ENCODE results near the gene MIS12.

The MIS12 gene

DNA sequence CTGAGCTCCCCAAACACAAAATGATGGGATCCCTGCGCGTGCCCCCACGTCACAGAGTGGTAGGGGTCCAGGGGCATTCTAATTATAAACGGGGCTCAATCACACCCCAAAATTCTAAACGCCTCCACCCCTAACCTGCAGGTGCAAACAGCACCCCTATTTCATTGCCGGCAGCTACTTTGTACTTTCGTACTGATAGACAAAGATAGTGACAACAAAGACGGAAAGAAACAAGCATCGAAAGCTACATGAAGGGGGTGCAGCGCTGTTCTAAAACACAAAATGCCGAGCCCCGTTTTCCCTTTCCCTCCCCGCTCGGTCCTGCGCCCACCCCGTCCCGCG, 13.9 kb downstream of the MIS12 start:
- no peak for DNase-seq (ENCODE audit: low spot score)

DNA sequence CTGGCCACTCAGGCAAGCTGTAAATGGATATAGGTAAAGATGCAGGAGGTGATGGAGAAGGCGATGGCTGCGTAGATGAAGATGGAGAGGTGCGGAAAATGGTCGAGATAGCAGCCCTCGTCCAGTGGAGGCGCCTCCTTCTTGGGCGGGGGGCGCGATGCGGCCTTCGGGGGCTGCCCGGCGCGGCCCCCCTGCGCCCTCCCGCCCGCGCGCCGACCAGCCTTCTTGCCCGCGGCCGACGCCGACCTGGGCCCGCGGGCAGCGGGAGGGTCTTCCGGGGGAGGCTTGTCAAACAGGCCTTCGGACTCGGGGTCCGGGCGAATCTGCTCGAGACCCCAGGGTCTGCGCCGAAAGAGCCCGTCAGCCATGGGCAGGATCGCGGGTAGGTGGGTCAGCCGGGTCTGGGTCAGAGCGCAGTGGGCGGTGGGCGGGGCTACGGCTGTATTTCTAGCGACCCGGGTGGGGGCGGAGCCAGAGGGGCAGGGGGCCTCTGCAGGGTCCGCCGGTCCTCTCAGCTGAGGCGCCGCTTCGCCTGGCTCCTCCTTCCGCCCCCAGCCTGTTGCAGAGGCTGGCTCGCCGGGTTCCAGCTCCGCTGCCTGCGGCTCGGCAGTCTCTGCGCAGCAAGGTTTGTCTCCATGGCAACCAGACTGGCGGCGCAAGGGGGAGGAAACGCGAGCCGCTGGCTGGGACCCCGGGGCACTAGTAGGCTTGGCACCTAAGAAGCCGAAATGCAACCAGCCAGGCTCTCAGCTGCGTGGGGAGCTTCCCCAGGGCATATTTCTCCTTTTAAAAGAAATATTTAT, 14.4 kb downstream of the MIS12 start:
- no peak for DNase-seq (ENCODE audit: low spot score)

DNA sequence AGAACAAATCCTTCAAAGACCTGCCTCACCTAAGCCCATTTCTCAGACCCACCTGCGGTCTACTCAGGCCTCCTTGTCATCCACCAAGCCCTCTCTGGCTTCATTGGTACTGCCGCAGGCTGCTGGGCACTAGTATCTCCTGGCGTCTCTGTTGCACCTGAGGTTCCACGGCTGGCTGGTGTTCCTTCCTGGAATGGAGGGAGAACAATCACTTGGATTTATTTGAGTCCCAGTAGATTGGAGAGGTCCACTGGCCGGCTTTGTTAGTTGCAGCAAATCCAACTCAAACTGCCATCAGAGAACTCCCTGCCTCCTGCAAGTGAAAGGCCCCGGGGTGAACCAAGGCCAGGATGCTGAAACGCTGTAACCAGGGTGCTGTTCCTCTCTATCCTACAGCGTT, 15.3 kb downstream of the MIS12 start:
- DNase-seq (ENCODE audit: low spot score), result no peak

DNA sequence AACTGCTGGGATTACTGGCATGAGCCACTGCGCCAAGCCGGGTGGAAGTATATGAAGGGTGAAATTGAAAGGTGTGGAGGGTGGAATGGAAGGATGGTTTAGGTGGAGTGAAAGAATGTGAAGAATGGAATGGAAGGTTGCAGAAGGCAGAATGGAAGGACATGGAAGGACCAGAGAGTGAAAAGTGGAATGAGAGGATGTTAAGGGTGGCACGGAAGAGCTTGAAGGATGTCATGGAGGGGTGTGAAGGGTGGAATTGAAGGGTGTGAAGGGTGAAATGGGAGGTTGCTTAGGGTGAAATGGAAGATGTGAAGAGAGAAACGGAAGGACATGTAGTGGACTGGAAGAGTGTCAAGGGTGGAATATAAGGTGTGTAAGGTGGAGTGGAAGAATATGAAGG, 16.2 kb downstream of the MIS12 start:
- no peak for DNase-seq (ENCODE audit: low spot score)

DNA sequence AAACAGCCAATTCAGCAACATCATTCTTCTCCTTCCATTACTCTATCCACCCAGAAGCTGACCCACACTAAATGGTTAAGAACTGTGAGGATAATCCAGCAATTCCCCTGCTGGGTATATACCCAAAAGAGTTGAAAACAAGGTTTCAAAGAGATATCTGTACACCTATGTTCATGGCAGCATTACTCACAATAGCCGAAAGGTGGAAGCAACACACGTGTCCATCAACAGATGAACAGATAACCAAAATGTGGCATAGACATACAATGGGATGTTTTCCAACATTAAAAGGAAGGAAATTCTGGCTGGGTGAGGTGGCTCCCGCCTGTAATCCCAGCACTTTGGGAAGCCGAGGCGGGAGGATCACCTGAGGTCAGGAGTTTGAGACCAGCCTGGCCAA, 19.9 kb downstream of the MIS12 start:
- DNase-seq (ENCODE audit: low spot score), result no peak

DNA sequence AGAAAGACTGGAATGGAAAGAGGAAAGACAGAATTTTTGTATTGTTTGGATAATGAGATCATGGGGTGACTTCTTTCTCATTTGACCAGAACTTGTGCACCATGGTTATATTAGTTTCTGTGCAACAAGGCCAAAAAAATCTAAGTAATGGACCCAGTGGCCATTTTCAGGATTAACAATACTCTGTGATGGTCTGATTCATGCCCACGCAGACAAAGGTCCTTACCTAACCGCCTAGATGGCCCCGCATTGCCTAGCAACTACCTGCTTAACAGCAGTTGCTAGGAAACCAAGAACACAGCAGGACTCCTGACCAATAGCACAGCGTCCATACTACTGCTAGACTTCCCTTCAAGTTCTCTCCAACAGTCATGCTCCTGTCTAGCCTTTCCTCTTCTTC, 22.4 kb downstream of the MIS12 start:
- no peak for DNase-seq (ENCODE audit: low spot score)

DNA sequence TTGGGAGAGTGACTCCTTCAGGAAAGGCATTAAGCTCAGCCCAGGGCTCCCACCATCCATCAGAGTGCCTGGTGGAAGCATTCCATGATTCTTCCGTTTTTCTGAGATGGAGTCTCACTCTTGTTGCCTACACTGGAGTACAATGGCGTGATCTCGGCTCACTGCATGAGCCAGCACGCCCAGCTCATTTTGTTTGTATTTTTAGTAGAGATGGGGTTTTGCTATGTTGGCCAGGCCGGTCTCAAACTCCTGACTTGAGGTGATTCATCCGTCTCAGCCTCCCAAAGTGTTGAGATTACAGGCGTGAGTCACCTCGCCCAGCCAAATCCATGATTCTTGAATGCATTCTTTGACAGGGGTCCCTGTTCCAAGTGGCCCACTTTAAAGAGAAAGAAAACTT, 23.1 kb downstream of the MIS12 start:
- DNase-seq (ENCODE audit: low spot score), result no peak

DNA sequence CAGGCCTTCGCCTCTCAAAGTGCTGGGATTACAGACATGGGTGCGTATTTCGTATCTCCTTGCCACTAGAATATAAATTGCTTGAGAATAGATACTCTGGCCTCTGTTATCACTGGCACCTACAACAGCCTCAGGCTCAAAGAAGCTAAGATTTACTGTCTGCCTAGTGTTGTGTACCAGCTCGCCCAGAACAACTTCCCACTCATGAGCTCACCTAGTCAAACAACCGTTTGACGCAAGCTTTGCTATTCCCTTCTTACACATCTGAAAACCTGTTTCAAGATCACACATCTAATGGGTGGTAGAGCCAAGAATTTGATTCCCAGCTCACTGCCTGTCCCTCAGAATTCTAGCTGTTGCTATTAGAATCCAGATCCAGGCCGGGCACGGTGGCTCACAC, 24.4 kb downstream of the MIS12 start:
- DNase-seq (ENCODE audit: low spot score), result no peak

DNA sequence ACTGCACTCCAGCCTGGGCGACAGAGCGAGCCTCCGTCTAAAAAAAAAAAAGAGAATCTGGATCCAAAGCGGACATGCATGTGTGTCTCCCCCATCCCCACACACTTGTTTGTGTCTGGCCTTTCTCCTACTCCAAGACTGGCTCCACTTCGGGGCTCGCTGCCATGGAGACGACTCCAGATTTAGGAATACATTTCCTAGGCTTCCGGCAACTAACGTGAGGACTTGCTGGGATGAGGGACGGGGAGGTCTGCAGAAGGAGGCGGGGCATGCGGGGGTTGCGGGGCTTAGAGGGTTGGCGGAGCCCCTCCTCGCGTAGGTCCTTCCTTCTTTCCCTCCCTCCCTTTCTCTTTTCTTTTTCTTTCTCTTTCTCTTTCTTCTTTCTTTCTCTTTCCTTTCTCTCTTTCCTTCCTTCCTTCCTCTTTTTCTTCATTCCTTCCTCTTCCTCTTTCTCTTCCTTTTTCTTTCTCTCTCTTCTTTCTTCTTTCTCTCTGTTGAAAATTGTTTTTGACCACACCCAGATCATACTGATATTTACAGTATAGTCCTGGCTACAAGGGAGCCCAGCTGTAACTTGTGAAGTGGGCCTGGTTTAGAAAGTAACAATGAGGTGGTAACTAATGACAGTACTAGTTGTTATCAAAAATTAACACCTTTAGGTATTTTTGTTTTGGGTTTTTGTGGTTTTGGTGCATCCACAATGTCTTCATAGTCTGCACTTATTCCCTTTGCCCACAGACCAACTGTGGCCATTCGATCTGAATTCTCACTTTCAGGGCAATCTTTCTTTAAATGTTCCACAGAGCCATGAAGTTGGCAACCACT, 25.2 kb downstream of the MIS12 start:
- DNase-seq (ENCODE audit: low spot score), result no peak

DNA sequence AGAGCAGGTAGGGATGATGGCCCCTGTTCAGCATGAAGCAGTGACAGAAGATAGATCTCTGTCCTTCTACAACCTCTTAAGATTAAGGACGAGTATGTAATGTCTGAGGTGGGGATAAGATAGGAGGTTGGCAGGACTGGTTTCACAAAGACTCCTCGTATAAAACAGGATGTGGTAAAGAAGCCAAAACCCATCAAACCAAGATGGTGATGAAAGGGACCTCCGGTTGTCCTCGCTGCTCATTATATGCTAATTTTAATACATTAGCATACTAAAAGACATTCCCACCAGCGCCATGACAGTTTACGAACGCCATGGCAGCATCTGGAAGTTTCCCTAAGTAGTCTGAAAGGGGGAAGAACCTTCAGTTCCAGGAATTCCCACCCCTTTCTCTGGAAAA, 27.3 kb downstream of the MIS12 start:
- DNase-seq (ENCODE audit: low spot score), result no peak

DNA sequence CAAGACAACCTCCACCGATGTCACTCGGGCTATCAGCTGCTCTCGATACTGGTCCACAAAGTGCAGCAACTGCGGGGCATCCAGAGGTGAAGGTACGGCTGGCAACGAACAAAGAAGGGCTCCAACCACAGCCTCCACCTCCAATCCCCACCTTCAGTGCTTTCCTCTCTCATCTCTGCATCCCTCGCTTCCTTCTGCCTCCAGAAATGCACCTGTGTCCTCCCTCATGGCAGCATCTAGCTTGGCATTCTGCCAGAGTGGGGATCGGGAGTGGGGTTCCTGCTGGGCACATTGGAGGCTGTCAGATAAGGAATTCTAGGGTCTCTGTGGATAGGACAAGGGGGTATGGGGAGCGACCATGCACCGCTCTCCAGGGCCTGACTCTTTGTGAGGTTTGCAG, 28.6 kb downstream of the MIS12 start:
- DNase-seq (ENCODE audit: low spot score), result no peak

DNA sequence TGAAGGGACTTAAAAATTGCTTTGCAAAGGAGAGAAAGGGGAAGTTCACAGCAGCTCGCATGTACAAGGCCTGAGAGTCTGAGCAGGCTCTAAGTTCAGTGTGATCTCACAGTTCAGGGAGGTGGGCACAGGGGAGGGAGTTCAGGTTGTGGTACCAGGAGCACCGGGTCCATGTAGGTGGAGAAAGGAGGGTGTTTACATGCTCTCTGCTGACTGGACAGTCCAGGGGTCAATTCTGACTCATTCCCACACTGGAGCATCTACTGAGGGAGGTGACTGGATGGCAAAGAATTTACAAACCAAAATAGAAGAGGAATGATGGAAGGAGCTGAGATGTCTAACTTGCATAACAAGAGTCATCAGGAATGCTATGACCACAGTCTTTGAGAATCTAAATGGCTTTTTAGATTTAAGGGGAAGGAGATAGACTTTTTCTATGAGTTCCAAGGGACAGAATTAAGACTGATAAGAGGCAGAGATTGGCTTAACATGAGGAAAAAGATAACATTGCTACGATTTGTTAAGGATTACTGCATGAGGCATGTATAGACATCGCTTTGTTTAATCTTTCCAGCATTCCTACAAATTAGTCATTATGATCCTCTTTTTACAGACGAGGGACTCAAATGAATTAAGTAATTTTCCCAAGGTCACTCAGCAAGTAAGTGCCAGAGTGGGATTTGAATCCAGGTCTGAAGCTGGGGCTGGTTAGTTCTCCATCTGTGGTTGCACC, 29.9 kb downstream of the MIS12 start:
- DNase-seq (ENCODE audit: low spot score), result no peak

DNA sequence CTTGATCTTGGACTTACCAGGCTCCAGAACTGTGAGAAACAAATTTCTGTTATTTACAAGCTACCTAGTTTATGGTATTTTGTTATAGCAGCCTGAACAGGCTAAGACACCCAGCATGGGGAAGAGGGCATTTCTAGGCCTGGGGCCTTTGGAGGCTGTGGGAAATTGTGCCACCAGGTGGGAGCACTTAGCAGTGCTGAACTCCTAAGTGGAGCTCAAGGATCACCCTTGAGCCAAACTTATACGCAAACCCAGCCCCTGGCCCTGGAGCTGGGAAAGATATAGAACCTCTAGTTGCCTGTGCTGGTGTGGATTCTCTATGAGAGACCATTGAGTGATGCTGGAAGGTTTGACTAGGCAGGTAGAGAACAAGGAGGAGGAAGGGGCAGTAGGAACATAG, 36.1 kb downstream of the MIS12 start:
- DNase-seq (ENCODE audit: low spot score), result no peak

DNA sequence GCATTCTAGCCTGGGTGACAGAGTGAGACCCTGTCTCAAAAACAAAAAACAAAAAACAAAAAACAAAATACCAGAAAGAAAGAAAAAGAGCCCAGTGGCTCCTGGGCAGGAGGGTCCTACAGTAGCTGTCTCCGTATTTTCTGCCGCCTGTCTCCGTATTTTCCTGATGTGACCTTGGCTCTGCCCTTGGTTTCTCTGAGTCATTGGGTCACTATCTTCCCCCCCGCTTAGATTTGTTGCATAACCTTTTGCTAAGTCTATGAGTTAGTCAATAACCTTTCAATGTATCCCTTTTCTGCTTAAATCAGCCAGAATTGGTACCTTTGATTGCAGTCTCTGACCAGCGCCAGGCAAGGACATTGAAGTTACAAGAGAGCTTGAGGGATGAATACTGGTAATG, 36.9 kb downstream of the MIS12 start:
- no peak for DNase-seq (ENCODE audit: low spot score)

DNA sequence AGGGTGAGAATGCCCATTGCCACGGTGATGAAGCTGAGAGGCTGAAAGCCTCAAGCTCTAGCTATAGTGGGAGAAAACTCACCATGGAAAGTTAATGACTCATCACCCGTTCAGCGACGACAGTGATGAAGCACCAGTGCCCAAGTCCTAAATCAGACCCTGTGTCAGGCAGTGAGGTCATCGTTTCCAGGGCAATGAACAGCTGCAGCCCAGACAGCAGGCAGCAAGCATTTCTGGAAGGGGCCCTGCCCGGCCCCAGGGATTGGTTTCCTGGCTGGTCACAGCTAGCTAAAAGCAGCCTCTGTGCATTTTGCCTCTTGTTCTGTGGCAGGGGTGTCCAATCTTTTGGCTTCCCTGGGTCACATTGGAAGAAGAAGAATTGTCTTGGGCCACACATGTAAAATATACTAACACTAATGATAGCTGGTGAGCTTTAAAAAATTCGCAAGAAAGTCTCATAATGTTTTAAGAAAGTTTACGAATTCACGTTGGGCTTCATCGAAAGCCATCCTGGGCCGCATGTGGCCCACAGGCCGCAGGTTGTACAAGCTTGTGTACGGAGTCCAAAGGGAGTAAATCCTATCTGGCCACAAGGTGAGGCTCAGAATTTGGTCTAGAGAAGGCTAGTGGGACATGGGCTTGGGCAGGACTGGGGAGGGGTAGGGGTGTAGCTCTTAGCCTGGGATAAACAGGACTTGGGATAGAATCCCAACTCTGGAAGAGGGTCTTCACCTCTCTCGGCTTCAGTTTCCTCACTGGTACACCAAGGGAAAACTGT, 40.6 kb downstream of the MIS12 start:
- no peak for DNase-seq (ENCODE audit: low spot score)

DNA sequence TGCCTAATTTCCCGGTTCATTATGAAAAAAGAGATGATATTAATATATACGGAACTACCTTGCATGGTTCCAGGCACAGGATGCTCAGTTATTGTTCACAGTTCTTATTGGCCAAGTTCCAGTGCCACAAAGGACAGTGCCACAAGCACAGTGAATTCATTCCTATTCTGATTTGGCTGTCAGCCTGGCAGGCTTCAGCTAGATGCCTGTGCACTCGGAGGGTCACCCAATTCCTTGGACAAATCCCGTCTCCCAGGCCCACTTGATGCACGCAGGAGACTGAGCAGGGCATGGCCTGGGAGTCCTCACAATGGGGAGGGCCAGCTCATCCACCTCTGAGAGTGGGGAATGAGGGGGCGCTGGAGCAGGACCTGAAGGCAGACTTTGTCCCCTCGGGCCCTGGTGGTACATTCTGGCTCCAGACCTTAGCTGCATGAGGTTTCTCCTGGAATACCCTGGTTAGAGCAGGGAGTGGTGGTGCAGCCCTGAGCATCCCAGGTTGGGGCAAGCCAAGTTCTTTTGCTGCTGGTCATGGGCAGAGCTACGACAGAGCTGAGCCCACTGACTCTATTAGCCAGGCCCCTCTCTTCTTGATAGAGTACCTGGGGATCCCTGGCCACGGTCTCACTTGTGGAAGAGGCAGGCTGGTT, 41.4 kb downstream of the MIS12 start:
- DNase-seq (ENCODE audit: low spot score), result no peak

DNA sequence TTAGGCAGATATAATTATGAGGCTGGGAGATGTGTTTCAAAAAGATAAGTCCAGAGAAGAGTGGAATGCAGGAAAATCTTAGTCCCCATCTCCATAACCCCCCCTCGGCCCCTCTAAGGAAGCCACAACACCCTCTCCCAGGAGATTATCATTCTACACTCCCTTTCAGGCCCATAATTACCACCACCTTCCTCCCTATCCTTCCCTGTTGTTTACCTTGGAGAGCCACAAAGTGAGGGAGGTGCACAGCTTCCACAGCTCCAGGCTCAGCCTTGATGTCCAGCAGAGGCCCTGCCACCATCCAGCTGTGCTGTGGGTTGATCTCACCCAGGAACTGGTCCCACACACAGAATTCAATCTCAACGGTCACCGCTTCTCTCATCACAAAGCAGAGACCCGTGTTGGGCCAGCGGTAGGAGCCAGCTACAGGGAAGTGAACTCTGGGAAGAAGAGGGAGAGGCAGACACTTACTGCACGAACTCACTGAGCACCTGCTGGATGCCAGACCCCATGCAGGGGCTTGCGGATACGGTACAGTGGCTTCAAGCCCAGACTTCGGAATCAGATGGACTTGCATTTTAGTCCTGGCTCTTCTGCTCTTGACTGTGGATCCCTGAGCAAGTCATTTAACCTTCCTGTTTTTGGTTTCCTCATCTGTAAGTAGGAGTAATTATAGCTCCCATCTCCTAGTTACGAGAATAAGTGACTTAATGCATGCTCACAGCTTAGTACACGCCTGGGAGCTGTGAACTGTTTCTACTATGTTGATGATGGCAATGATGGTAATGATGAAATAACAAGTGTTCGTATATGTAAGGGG, 44.1 kb downstream of the MIS12 start:
- DNase-seq (ENCODE audit: low spot score), result no peak

DNA sequence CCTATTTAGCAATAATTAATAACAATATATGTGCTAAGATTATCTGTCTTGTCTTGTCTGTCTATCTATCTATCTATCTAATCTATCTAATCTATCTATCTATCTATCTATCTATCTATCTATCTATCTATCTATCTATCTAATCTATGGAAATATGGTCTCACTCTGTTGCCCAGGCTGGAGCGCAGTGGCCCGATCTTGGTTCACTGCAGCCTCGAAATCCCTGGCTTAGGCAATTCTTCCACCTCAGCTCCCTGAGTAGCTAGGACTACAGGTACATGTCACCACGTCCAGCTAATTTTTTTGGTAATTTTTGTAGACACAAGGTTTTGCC, 44.7 kb downstream of the MIS12 start:
- no peak for DNase-seq (ENCODE audit: low spot score)

DNA sequence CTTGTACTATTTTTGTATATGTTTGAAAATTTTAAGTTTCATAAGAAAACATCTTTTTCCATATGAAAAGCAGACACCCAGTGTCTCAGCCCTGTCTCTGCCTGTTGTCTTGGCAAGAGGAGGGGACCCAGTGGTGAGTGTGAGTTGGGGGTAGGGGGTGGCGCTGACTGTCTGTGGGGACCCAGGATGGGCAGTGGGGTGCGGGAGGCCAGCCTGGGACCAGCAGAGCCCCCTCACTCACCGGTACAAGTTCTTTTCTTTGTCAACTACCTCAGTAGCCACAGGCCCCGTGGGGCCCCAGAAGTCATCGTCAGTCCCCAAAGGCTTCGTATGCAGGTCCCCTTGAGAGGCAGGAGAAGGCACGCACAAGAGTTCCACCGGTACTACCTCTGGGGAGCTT, 46.2 kb downstream of the MIS12 start:
- no peak for DNase-seq (ENCODE audit: low spot score)

DNA sequence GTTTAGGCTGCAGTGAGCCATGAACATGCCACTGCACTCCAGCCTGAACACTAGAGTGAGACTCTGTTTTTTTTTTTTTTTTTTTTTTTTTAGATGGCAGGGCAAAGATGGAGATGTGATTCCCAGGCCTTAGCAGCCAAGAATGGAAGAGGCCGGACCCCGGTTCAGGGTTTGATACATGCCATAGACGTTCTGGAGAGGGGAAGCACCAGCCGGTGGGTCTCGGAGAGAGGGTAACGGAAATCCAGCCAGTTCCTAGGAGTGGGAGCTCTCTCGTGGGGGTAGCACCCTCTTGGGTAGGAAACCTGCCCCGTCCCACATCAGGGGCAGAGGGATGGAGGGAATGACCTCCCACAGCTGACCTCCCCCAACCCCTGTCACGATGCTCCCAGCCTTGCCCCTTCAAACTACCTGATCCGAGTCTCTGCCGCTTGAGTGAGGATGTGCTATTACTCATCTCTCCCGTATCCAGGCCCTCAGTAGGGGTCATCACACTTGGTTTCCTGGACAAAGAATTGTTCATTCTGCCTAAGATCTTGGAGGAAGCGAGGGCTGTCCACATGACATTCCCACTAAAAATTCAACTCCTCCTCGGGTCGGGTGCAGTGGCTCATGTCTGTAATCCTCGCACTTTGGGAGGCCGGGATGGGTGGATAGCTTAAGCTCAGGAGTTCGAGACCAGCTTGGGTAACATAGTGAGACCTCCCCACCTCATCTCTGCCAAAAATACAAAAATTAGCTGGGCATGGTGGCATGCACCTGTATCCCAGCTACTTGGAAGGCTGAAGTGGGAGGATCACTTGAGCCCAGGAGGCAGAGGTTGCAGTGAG, 47.3 kb downstream of the MIS12 start:
- DNase-seq (ENCODE audit: low spot score), result no peak
